ENCODE measurements around the gene DPYSL5.

DNA sequence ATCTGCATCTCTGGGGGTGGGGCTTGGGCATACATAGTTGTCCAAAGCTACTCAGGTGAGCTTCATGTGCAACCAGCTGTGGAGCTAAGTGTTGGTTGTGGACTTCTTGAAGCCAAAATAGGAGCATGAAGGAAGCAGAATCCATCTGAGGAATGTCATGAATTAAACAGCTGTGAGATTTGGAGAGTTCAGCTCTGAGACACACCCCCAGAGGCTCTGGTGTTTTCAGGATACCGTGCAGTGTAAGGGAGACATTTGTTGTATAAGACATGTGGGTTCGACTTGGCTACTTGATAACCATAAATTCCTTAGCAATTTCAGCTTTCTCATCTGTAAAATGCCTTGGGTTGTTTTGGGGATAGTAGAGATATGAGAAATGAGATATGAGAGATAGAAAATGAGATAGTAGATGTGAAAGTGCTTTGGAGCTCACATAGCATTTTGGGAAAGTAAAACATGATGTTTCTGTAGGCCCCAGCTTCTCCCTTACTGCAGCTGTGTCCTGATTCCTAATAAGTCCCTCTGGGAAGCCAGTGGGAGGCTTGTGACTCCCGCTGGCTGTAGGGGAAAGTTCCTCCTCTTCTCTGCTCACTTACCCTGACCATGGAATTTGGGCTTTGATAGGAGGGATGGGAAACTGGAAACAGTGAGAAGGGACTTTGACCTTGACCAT lies 50.0 kb downstream of the DPYSL5 start:
- TF ChIP-seq, protein P1, sequence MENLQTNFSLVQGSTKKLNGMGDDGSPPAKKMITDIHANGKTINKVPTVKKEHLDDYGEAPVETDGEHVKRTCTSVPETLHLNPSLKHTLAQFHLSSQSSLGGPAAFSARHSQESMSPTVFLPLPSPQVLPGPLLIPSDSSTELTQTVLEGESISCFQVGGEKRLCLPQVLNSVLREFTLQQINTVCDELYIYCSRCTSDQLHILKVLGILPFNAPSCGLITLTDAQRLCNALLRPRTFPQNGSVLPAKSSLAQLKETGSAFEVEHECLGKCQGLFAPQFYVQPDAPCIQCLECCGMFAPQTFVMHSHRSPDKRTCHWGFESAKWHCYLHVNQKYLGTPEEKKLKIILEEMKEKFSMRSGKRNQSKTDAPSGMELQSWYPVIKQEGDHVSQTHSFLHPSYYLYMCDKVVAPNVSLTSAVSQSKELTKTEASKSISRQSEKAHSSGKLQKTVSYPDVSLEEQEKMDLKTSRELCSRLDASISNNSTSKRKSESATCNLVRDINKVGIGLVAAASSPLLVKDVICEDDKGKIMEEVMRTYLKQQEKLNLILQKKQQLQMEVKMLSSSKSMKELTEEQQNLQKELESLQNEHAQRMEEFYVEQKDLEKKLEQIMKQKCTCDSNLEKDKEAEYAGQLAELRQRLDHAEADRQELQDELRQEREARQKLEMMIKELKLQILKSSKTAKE (IDR thresholded peaks at IDR 0.05; ENCODE audit: low read depth, poor library complexity, severe bottlenecking), result no peak
- TF ChIP-seq, protein P2, sequence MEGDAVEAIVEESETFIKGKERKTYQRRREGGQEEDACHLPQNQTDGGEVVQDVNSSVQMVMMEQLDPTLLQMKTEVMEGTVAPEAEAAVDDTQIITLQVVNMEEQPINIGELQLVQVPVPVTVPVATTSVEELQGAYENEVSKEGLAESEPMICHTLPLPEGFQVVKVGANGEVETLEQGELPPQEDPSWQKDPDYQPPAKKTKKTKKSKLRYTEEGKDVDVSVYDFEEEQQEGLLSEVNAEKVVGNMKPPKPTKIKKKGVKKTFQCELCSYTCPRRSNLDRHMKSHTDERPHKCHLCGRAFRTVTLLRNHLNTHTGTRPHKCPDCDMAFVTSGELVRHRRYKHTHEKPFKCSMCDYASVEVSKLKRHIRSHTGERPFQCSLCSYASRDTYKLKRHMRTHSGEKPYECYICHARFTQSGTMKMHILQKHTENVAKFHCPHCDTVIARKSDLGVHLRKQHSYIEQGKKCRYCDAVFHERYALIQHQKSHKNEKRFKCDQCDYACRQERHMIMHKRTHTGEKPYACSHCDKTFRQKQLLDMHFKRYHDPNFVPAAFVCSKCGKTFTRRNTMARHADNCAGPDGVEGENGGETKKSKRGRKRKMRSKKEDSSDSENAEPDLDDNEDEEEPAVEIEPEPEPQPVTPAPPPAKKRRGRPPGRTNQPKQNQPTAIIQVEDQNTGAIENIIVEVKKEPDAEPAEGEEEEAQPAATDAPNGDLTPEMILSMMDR (IDR thresholded peaks at IDR 0.05 in 2 of 3, conservative IDR thresholded peaks at IDR 0.05 in 1 of 3; ENCODE audit: control insufficient read depth in 2 of 3, extremely low read depth in 1 of 3, insufficient read depth in 1 of 3, low read depth in 3 of 3, low read length in 3 of 3), result no peak
- TF ChIP-seq GATAD2B (conservative IDR thresholded peaks at IDR 0.05; ENCODE audit: low read depth) (no peak), RAD21 (IDR thresholded peaks at IDR 0.05; ENCODE audit: insufficient read depth, low read depth, low read length) (no peak), DPF2 (IDR thresholded peaks at IDR 0.05) (no peak), ASH2L (IDR thresholded peaks at IDR 0.05; ENCODE audit: borderline replicate concordance, low read depth) (no peak), POLR2A (IDR thresholded peaks at IDR 0.05; ENCODE audit: low read depth, low read length) (no peak), BHLHE40 (IDR thresholded peaks at IDR 0.05; ENCODE audit: borderline replicate concordance in 1 of 2, low read depth in 2 of 2, low read length in 1 of 2) (no peak), EZH2 (IDR thresholded peaks at IDR 0.05; ENCODE audit: borderline replicate concordance, control insufficient read depth, low read depth, low read length) (no peak), POLR2AphosphoS5 (IDR thresholded peaks at IDR 0.05; ENCODE audit: low read length) (no peak)
- TF ChIP-seq, protein P3, sequence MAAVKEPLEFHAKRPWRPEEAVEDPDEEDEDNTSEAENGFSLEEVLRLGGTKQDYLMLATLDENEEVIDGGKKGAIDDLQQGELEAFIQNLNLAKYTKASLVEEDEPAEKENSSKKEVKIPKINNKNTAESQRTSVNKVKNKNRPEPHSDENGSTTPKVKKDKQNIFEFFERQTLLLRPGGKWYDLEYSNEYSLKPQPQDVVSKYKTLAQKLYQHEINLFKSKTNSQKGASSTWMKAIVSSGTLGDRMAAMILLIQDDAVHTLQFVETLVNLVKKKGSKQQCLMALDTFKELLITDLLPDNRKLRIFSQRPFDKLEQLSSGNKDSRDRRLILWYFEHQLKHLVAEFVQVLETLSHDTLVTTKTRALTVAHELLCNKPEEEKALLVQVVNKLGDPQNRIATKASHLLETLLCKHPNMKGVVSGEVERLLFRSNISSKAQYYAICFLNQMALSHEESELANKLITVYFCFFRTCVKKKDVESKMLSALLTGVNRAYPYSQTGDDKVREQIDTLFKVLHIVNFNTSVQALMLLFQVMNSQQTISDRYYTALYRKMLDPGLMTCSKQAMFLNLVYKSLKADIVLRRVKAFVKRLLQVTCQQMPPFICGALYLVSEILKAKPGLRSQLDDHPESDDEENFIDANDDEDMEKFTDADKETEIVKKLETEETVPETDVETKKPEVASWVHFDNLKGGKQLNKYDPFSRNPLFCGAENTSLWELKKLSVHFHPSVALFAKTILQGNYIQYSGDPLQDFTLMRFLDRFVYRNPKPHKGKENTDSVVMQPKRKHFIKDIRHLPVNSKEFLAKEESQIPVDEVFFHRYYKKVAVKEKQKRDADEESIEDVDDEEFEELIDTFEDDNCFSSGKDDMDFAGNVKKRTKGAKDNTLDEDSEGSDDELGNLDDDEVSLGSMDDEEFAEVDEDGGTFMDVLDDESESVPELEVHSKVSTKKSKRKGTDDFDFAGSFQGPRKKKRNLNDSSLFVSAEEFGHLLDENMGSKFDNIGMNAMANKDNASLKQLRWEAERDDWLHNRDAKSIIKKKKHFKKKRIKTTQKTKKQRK (IDR thresholded peaks at IDR 0.05; ENCODE audit: low read depth, low read length), result no peak
- TF ChIP-seq, protein P4, sequence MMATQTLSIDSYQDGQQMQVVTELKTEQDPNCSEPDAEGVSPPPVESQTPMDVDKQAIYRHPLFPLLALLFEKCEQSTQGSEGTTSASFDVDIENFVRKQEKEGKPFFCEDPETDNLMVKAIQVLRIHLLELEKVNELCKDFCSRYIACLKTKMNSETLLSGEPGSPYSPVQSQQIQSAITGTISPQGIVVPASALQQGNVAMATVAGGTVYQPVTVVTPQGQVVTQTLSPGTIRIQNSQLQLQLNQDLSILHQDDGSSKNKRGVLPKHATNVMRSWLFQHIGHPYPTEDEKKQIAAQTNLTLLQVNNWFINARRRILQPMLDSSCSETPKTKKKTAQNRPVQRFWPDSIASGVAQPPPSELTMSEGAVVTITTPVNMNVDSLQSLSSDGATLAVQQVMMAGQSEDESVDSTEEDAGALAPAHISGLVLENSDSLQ (IDR thresholded peaks at IDR 0.05), result no peak

All from GM12878 (cell line).